Measurements from ENCODE around the gene PDX1.

The PDX1 gene

DNA sequence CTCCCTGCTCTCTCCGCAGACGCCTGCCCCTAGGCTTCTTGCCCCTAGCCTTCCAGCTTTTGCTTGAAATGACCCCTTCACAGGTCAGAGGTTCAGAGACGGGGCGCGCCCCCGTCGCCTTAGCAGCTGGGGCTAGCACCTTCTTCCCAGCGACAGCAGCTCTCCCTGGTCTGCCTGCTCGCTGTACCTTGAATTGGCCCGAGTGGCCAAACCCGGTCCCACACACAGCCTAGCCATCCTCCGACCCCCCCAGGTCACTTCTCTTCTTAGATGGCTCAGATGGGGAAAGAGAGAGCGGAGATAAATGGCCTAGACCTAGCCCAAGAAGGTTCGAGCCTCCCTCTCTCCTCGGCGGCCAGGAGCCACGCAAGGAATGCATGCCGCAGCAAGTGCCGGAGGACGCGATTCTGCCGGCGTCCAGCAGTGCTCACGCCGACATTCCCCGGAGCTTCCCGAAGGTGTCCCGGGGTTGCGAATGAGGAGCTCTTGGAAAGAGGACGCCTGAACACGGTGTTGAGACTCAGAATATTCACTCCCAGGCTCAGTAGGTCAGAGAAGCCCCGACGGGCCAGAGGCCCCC, 48.0 kb downstream of the PDX1 start:
- H3K4me3 ChIP-seq (replicated peaks in 1 of 2; ENCODE audit: low read depth in 2 of 2, low read length in 2 of 2) = no peak overlapping the region
- TF ChIP-seq, protein P1, sequence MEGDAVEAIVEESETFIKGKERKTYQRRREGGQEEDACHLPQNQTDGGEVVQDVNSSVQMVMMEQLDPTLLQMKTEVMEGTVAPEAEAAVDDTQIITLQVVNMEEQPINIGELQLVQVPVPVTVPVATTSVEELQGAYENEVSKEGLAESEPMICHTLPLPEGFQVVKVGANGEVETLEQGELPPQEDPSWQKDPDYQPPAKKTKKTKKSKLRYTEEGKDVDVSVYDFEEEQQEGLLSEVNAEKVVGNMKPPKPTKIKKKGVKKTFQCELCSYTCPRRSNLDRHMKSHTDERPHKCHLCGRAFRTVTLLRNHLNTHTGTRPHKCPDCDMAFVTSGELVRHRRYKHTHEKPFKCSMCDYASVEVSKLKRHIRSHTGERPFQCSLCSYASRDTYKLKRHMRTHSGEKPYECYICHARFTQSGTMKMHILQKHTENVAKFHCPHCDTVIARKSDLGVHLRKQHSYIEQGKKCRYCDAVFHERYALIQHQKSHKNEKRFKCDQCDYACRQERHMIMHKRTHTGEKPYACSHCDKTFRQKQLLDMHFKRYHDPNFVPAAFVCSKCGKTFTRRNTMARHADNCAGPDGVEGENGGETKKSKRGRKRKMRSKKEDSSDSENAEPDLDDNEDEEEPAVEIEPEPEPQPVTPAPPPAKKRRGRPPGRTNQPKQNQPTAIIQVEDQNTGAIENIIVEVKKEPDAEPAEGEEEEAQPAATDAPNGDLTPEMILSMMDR (IDR thresholded peaks at IDR 0.05; ENCODE audit: low read depth, low read length) = no peak
- no peak for DNase-seq (ENCODE audit: low read depth in 2 of 2)

DNA sequence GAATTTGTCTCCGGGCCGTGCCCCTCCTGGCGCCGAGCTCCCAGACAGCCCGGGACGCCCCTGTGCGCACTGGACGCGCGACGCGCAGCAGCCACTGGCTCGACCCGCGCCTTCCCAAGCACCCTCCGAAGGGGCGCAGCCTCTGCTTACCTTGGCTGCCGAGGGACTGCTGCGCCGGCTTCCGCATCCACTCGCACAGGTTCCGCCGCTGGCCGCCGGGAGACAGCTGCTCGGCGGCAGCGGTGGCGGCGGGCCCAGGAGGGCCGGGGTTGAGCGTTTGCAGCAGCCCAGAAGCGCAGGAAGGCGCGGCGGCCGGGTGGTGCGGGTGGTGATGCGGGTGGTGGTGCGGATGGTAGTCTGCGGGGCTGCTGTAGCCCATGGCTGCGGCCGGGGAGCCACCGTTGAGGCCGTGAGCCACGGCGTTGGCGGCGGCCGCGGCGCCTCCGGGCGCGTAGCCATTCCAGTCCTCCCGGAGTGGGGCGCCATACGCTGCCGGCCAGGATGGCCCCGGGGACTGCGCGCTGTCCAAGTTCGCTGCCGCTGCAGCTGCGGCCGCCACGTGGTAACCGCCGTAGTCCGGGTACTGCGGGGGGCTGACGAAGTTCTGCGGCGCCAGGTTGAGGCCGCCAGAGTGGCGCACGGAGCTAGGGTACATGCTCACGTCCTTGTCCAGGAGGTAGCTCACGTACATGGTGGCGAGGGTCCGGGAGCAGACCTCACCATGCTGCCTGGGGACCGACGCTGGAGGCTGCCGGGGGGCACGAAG, 48.7 kb downstream of the PDX1 start:
- DNase-seq (ENCODE audit: low read depth in 2 of 2) = no peak
- H3K4me3 ChIP-seq (replicated peaks in 1 of 2; ENCODE audit: low read depth in 2 of 2, low read length in 2 of 2) = no peak overlapping the region

DNA sequence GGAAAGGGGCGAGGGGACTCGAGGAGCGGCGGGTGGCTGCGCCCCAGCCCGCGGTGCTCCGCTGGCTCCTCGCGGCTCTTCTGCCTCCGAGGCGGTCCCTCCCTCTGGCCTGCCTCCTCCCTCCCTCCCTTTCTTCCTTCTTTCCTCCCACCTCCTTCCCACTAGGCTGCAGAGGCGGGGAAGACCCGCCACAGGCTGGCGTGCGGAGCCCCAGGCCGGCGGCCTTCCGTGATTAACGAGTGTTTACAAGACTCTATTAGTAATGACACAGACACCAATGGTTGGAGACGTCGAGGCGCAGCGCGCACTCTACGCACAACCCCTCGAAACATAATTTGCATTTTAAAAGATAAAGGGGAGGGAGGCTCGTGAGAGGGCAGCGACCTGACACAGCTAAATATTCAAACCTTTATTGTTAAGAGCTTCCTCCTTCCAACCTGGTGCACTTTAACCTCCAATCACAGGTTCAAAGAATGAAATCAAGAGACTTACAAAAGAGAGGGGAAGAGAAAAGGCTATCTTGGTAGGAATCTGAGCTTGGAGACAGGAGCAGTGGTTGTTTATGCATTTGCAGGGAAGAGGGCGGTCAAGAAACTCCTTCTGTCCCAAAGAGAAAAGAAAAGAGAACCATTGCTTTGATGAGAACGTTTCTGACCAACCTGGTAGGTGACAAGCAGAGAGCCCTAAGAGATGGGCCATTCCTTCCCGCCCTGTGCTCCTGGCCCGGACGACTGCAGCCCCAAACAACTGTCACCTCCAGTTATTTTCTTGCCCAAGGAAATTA, 49.5 kb downstream of the PDX1 start, which contains the start of gene CDX2:
Gene CDX2 (minus strand): TSS at position 234 of the 784 bp plus-strand sequence. CDS start 309 bp downstream, outside the sequence.
- H3K4me3 ChIP-seq (replicated peaks in 1 of 2; ENCODE audit: low read depth in 2 of 2, low read length in 2 of 2) = no peak within 1 kb of the TSS
- no peak for DNase-seq (ENCODE audit: low read depth in 2 of 2)
- TF ChIP-seq, protein P1 (IDR thresholded peaks at IDR 0.05; ENCODE audit: low read depth, low read length) = no peak

More for the DNA sequence above, 48.7 kb downstream of the PDX1 start:
- TF ChIP-seq, protein P1 (IDR thresholded peaks at IDR 0.05; ENCODE audit: low read depth, low read length) = no peak

DNA sequence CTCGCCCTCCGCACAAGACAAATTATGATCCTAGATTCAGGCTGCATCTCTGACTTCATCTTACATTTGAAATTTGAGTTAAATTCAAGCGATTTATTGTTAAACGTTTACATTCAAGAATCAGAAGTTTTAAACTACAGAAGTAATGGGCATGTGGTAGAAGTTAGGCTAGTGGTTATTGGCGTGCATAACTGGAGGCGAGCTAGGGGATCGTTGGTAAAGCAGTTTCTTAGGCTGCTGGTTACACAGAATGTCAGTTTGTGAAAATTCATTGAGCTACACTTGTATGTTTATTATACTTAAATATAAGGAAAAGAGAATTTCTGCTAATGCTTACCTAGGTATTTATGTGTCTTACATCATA, 50.0 kb downstream of the PDX1 start:
- DNase-seq (ENCODE audit: low read depth in 2 of 2) = no peak
- TF ChIP-seq, protein P1 (IDR thresholded peaks at IDR 0.05; ENCODE audit: low read depth, low read length) = no peak

DNA sequence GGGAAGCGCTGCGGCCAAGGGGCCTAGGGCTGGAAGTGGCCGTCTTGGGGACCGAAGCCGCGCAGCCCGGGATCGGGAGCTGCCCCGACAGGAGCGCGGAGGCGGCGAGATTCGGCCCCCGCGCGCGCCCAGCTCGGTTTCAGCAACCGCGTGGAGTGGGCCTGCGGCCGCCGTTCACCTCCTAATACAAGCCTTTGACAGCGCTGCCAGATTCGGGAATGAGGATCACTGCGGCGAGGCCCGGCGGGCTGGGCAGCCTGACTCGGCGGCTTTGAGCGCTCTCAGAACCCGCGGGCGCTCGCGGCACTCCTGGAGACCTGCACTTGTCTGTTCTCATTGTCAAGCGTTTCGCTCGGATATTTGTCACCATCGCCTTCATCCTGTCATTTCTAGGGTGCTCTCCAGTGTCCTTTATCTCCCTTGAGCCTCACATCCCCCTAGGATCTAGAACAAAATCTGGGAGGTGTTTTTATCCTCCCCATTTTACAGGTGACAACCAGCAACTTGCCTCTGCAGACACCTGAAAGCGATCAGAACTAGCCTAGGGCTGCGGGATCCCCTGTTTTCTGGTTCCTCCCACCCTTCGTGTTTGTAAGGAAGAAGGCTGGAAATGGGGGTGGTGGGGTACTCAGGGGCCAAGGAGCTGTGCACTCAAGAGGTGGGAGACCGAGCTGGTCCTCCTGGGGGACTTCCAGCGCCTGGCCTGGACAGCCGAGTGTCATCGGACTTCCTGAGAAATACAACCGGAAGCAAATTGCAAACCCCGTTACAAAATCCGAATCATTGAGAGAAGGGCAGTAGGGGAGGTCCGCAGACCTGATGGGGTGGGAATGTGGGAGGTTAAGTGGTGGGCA, 50.8 kb downstream of the PDX1 start:
- no peak for DNase-seq (ENCODE audit: low read depth in 2 of 2)
- no peak overlapping the region for H3K4me3 ChIP-seq (replicated peaks in 1 of 2; ENCODE audit: low read depth in 2 of 2, low read length in 2 of 2)
- TF ChIP-seq, protein P1 (IDR thresholded peaks at IDR 0.05; ENCODE audit: low read depth, low read length) = no peak

More for the DNA sequence above, 50.0 kb downstream of the PDX1 start:
- no peak overlapping the region for H3K4me3 ChIP-seq (replicated peaks in 1 of 2; ENCODE audit: low read depth in 2 of 2, low read length in 2 of 2)

DNA sequence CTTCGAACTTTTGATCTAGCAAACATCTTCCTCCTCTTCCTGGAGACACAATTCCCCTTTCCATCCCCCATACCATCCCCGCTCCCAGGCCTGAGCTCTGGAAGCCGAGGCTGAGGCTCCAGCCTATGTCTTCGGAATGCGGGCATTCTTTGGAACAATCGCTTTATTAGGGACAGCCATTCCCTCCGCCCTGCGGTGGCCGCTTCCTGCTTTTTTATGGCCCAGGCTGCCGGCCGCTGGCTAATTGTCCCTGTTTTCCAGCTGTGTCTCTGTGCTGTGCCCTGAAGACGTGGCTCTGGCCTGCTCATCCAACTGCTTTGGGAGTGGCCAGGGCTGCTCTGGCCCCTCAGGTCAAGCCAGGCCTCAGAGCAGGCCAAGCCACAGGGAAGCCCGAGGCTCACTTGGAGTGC, 51.4 kb downstream of the PDX1 start:
- H3K4me3 ChIP-seq (replicated peaks in 1 of 2; ENCODE audit: low read depth in 2 of 2, low read length in 2 of 2) = no peak overlapping the region
- TF ChIP-seq, protein P1 (IDR thresholded peaks at IDR 0.05; ENCODE audit: low read depth, low read length) = no peak
- DNase-seq (ENCODE audit: low read depth in 2 of 2) = no peak
